SK-N-SH (cell line): ENCODE measurements around the gene SLC25A38. TPM values are rescaled to one million over a fixed set of nuclear protein-coding genes. Genes with fewer than 3 reads are reported as not detected.

ENCODE experiments used
- CTCF ChIA-PET: fragments of 300-600, 350-600 bp; formaldehyde crosslinking; extraction: SDS; loops from one replicate; lab custom pipeline; 2021; lab: Yijun Ruan, JAX
- POLR2A ChIA-PET: fragments of 350-600 bp; sonication (Branson Sonifier 250); formaldehyde crosslinking; extraction: SDS; loops from one replicate; lab custom pipeline; 2020; ENCODE audit warnings: antibody characterized with exemption, inconsistent platforms; lab: Yijun Ruan, JAX
- DNase-seq: peaks from one replicate; pipeline ENCODE4 v3.0.0; 2012
- H2AFZ ChIP-seq: fragments of 200-600 bp; sonication (generic); 2 replicates; pipeline ENCODE4 v1.8.1; 2016; ENCODE audit warnings: antibody characterized with exemption, mild to moderate bottlenecking, low read depth
- H3F3A ChIP-seq: fragments of 200-600 bp; sonication (generic); replicated peaks from 2 replicates; pipeline ENCODE3; 2016; ENCODE audit warnings: antibody characterized with exemption, mild to moderate bottlenecking; ENCODE audit not compliant: insufficient read depth
- H3K27ac ChIP-seq, 2 experiments: fragments of 200-500 bp in 1 of 2; fragments of 200-600 bp in 1 of 2; sonication (Bioruptor generic) in 1 of 2; sonication (generic), shearing (Covaris generic) in 1 of 2; 2 replicates each; pipeline versions ENCODE4 v1.5.1 to v1.6.1; 2014 to 2016; ENCODE audit warnings: low read depth in 2 of 2, inconsistent platforms in 1 of 2, low read length in 1 of 2, mild to moderate bottlenecking in 1 of 2, mixed read lengths in 1 of 2
- H3K27me3 ChIP-seq: fragments of 200-600 bp; sonication (generic), shearing (Covaris generic); 2 replicates; pipeline ENCODE4 v1.6.1; 2016; ENCODE audit warnings: mixed run types; ENCODE audit not compliant: insufficient read depth
- H3K36me3 ChIP-seq, 2 experiments: fragments of 200-500 bp in 1 of 2; fragments of 200-600 bp in 1 of 2; sonication (Bioruptor generic) in 1 of 2; sonication (generic) in 1 of 2; replicated peaks in 1 of 2; 2 replicates each; pipeline versions ENCODE3 to v1.5.1; 2014 to 2016; ENCODE audit warnings: low read length in 1 of 2, mild to moderate bottlenecking in 1 of 2; ENCODE audit not compliant: insufficient read depth in 2 of 2, control insufficient read depth in 1 of 2
- H3K4me1 ChIP-seq, 2 experiments: fragments of 200-500 bp in 1 of 2; fragments of 200-600 bp in 1 of 2; sonication (Bioruptor generic) in 1 of 2; sonication (generic), shearing (Covaris generic) in 1 of 2; 2 replicates each; pipeline versions ENCODE4 v1.5.1 to v1.6.1; 2014 to 2016; ENCODE audit warnings: low read depth in 1 of 2, low read length in 1 of 2, mixed run types in 1 of 2; ENCODE audit not compliant: insufficient read depth in 2 of 2, control insufficient read depth in 1 of 2
- H3K4me2 ChIP-seq: fragments of 200-600 bp; sonication (generic), shearing (Covaris generic); 2 replicates; pipeline ENCODE4 v1.6.1; 2017; ENCODE audit warnings: mixed run types
- H3K4me3 ChIP-seq, 2 experiments: fragments of 200-500 bp in 1 of 2; fragments of 200-600 bp in 1 of 2; sonication (Bioruptor generic) in 1 of 2; sonication (generic), shearing (Covaris generic) in 1 of 2; 2 replicates each; pipeline versions ENCODE4 v1.5.1 to v1.8.1; 2014 to 2016; ENCODE audit warnings: low read depth in 2 of 2, inconsistent platforms in 1 of 2, low read length in 1 of 2, mild to moderate bottlenecking in 1 of 2, mixed read lengths in 1 of 2, moderate library complexity in 1 of 2
- H3K79me2 ChIP-seq: fragments of 200-600 bp; sonication (generic); 2 replicates; pipeline ENCODE4 v1.8.1; 2017; ENCODE audit warnings: mild to moderate bottlenecking; ENCODE audit not compliant: insufficient read depth
- H3K9ac ChIP-seq: fragments of 200-600 bp; sonication (generic); 2 replicates; pipeline ENCODE4 v1.6.1; 2017; ENCODE audit warnings: mixed run types
- H3K9me2 ChIP-seq: fragments of 200-600 bp; sonication (generic); 2 replicates; pipeline ENCODE4 v1.6.1; 2017; ENCODE audit warnings: mixed run types
- H3K9me3 ChIP-seq: fragments of 200-600 bp; sonication (generic); 2 replicates; pipeline ENCODE4 v1.6.1; 2017; ENCODE audit warnings: mixed run types, mild to moderate bottlenecking, moderate library complexity
- H4K20me1 ChIP-seq: fragments of 200-600 bp; sonication (generic); 2 replicates; pipeline ENCODE4 v1.6.1; 2017; ENCODE audit warnings: mild to moderate bottlenecking, mixed run types; ENCODE audit not compliant: insufficient read depth
- CHD2 ChIP-seq: fragments of 150-350 bp; IDR thresholded peaks from 2 replicates; pipeline ENCODE4 v1.6.1; 2018; ENCODE audit warnings: low read length; ENCODE audit not compliant: partially characterized antibody
- ELF1 ChIP-seq: IDR thresholded peaks from 2 replicates; pipeline ENCODE4 v1.4.0; 2012
- EP300 ChIP-seq, 2 experiments: IDR thresholded peaks; 2 replicates each; pipeline versions ENCODE4 v1.4.0 to v1.6.1; 2012; ENCODE audit warnings: borderline replicate concordance in 1 of 2, low read depth in 1 of 2, low read length in 1 of 2
- EZH2phosphoT487 ChIP-seq: fragments of 200-600 bp; sonication (generic); IDR thresholded peaks from 2 replicates; pipeline ENCODE4 v1.6.1; 2017; ENCODE audit warnings: low read depth, mixed run types, mild to moderate bottlenecking, antibody characterized with exemption, moderate library complexity, borderline replicate concordance
- FOSL2 ChIP-seq: IDR thresholded peaks from 2 replicates; pipeline ENCODE4 v1.4.0; 2012; ENCODE audit warnings: low read depth, mild to moderate bottlenecking, moderate library complexity, borderline replicate concordance
- FOXJ3 ChIP-seq: sonication (generic); formaldehyde crosslinking; IDR thresholded peaks from 2 replicates; pipeline ENCODE4 v1.5.1; 2020; ENCODE audit warnings: mild to moderate bottlenecking, missing genetic modification reagents
- GATA2 ChIP-seq: sonication (generic); formaldehyde crosslinking; IDR thresholded peaks from 2 replicates; pipeline ENCODE4 v1.5.0; 2020; ENCODE audit warnings: mild to moderate bottlenecking, missing genetic modification reagents
- JUND ChIP-seq: IDR thresholded peaks from 2 replicates; pipeline ENCODE4 v1.4.0; 2012
- MEF2A ChIP-seq: IDR thresholded peaks from 2 replicates; pipeline ENCODE4 v1.4.0; 2012; ENCODE audit warnings: low read depth, borderline replicate concordance
- MXI1 ChIP-seq: IDR thresholded peaks from 2 replicates; pipeline ENCODE4 v1.6.1; 2012; ENCODE audit warnings: mild to moderate bottlenecking, low read depth, low read length, improper control_type of control experiment
- NRF1 ChIP-seq: IDR thresholded peaks from 2 replicates; pipeline ENCODE4 v1.6.1; 2012; ENCODE audit warnings: low read depth, mild to moderate bottlenecking, low read length
- PBX3 ChIP-seq: IDR thresholded peaks from 2 replicates; pipeline ENCODE4; 2012
- POLR2AphosphoS5 ChIP-seq: IDR thresholded peaks from 2 replicates; pipeline ENCODE4 v1.6.1; 2012; ENCODE audit warnings: low read depth, low read length
- RAD21 ChIP-seq: IDR thresholded peaks from 2 replicates; pipeline ENCODE4 v1.6.1; 2012; ENCODE audit warnings: mild to moderate bottlenecking, low read length
- REST ChIP-seq: IDR thresholded peaks from 2 replicates; pipeline ENCODE4 v1.6.1; 2012; ENCODE audit warnings: mild to moderate bottlenecking, low read depth, low read length, moderate library complexity
- RFX5 ChIP-seq: IDR thresholded peaks from 2 replicates; pipeline ENCODE4 v1.6.1; 2012; ENCODE audit warnings: mild to moderate bottlenecking, improper control_type of control experiment, low read length
- SIN3A ChIP-seq: IDR thresholded peaks from 2 replicates; pipeline ENCODE4 v1.6.1; 2012; ENCODE audit warnings: low read depth, mild to moderate bottlenecking, low read length, moderate library complexity, borderline replicate concordance
- SMC3 ChIP-seq: IDR thresholded peaks from 2 replicates; pipeline ENCODE4 v1.6.1; 2012; ENCODE audit warnings: low read depth, low read length, improper control_type of control experiment
- USF1 ChIP-seq: IDR thresholded peaks from 2 replicates; pipeline ENCODE4 v1.4.0; 2012; ENCODE audit warnings: low read depth, borderline replicate concordance
- USF2 ChIP-seq: fragments of 150-350 bp; IDR thresholded peaks from 2 replicates; pipeline ENCODE4 v1.6.1; 2017; ENCODE audit warnings: antibody characterized with exemption, low read length, low read depth, borderline replicate concordance
- YY1 ChIP-seq: IDR thresholded peaks from 2 replicates; pipeline ENCODE4 v1.4.0; 2012; ENCODE audit warnings: low read depth, mild to moderate bottlenecking
- WGBS: methylation state at CpG from one replicate; pipeline ENCODE4 v1.1.6; 2017; ENCODE audit warnings: low lambda C conversion rate; 5-methylcytosine and 5-hydroxymethylcytosine counted together
- polyA plus RNA-seq, 3 experiments: library from polyadenylated mRNA; depleted of rRNA; stranded (reverse); fragments of >200 nt; gene quantifications; 2 replicates each; pipeline ENCODE4 v1.2.3, GENCODE V29; 2012

The SLC25A38 gene
- polyA plus RNA-seq, 1 of the 3 experiments (the other 2 are of a cell fraction): 34.9 TPM

GRCh38 chr3:39361252-39361927, 21.8 kb upstream of the SLC25A38 start:
- H3K4me1 ChIP-seq: no peaks in the 10 kb centered on the region
- no peak overlapping the region for H3K4me2 ChIP-seq
- CTCF ChIA-PET: no interaction called here
- H3K9ac ChIP-seq: no peak overlapping the region
- no peaks in the 10 kb centered on the region for H4K20me1 ChIP-seq
- TF ChIP-seq CHD2 (no peak), JUND (no peak), PBX3 (no peak), ELF1 (no peak), FOXJ3 (CRISPR knock-in tag) (no peak), USF1 (no peak), MXI1 (no peak), POLR2AphosphoS5 (no peak), USF2 (no peak)
- TF ChIP-seq, all 33 proteins: peak for 0
- Histone ChIP-seq H3F3A (no peaks in the 10 kb centered on the region), H3K9me3 (no peaks in the 10 kb centered on the region), H2AFZ (no peak overlapping the region), H3K9me2 (no peaks in the 10 kb centered on the region), H3K79me2 (no peaks in the 10 kb centered on the region), H3K27ac (no peak overlapping the region), H3K4me3 (no peak overlapping the region), H3K27me3 (no peaks in the 10 kb centered on the region), H3K36me3 (no peaks in the 10 kb centered on the region)
- no peak for DNase-seq
- 38% methylated on average over 8 of the region's 8 CpGs for WGBS
- POLR2A ChIA-PET: no interaction called here

- H3K27me3 ChIP-seq: no peaks in the 10 kb centered on the region
- no peaks in the 10 kb centered on the region for H3K79me2 ChIP-seq
- no peaks in the 10 kb centered on the region for H3K9me2 ChIP-seq
- no peak overlapping the region for H3K4me3 ChIP-seq
- H3K9ac ChIP-seq: no peak overlapping the region
- H3K4me2 ChIP-seq: no peak overlapping the region
- ChIA-PET POLR2A (no interaction called here), CTCF (no interaction called here)
- H2AFZ ChIP-seq: no peak overlapping the region
- H3F3A ChIP-seq: no peaks in the 10 kb centered on the region
- H3K27ac ChIP-seq: no peak overlapping the region
- 30% methylated on average over 2 of the region's 3 CpGs for WGBS
- no peaks in the 10 kb centered on the region for H3K9me3 ChIP-seq
- no peaks in the 10 kb centered on the region for H3K4me1 ChIP-seq
- no peak for DNase-seq
- H3K36me3 ChIP-seq: no peaks in the 10 kb centered on the region
- no peaks in the 10 kb centered on the region for H4K20me1 ChIP-seq
- TF ChIP-seq RFX5: no peak
- TF ChIP-seq EZH2phosphoT487: no peak
- TF ChIP-seq REST: no peak
- TF ChIP-seq ELF1: no peak
- no peak for TF ChIP-seq FOXJ3 (CRISPR knock-in tag)
- no peak for TF ChIP-seq USF1
- TF ChIP-seq MEF2A: no peak
- TF ChIP-seq FOSL2: no peak
- TF ChIP-seq NRF1: no peak
- TF ChIP-seq GATA2 (CRISPR knock-in tag): no peak
- no peak for TF ChIP-seq YY1
- TF ChIP-seq EP300 (IDR thresholded peaks at IDR 0.05; ENCODE audit: borderline replicate concordance in 1 of 2, low read depth in 1 of 2, low read length in 1 of 2): no peak
- no peak for TF ChIP-seq RAD21
- no peak for TF ChIP-seq SIN3A
- no peak for TF ChIP-seq JUND
- TF ChIP-seq SMC3: no peak
- no peak for TF ChIP-seq MXI1
These were observed 21.0 kb upstream of the SLC25A38 start for GRCh38 chr3:39362192-39362591.
